ENCODE results near the gene FAM163B. TPM values are rescaled to one million over a fixed set of nuclear protein-coding genes. Genes with fewer than 3 reads are reported as not detected.

The FAM163B gene
- total and polyA plus RNA-seq, 2 donors (not counting 1 experiment from before 2014, with no cell fraction given): not detected

DNA sequence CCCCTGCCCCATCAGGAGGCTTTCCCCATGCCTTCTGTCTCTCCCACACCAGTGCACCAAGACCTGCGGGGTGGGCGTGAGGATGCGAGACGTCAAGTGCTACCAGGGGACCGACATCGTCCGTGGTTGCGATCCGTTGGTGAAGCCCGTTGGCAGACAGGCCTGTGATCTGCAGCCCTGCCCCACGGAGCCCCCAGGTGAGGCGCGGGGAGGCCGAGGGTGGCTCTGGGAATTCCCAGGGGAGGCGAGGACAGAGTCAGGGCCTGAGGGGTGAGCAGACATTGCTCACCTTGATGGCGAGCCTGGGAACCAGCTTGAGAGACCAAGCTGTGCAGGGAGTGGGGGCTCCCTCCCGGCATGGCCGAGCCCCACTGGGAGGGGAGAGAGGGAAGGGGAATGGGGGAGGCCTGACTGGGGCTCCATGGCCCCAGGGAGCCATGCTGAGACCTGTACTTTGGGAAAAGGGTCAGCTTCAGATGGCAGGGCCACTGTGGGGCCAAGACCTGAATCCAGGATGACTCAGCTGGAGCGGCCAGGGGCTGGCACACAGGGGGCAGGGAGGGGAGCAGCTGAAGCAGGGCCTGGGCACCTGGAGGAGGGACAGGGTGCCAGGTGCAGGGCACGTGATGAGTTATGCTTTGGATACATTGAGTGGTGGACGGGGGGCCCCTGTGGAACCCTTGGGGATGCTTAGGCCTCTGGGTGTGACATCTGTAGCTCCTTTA, 35.2 kb downstream of the FAM163B start:
- TF ChIP-seq EZH2 (IDR thresholded peaks at IDR 0.05; ENCODE audit: borderline replicate concordance, insufficient read depth, low read depth, low read length, poor library complexity, severe bottlenecking) (no peak), CTCF (IDR thresholded peaks at IDR 0.05) (no peak)
- H3K4me3 ChIP-seq (ENCODE audit: control extremely low read depth in 1 of 5, extremely low read depth in 1 of 5, insufficient read depth in 1 of 5, low read depth in 2 of 5, low read length in 4 of 5): no peak overlapping the region
- ATAC-seq (ENCODE audit: low read depth) (no peak), DNase-seq (no peak)
- no peak overlapping the region for H2AFZ ChIP-seq (ENCODE audit: insufficient read depth, low read depth, low read length, poor library complexity, severe bottlenecking)
- no peaks in the 10 kb centered on the region for H3K79me2 ChIP-seq (ENCODE audit: control insufficient read depth, insufficient read depth, low read length)
- H3K27me3 Mint-ChIP-seq: peaks cover 36% of the 10 kb centered on the region
- H3K9ac ChIP-seq (ENCODE audit: low read length): no peak overlapping the region
- peaks cover 11% of the 10 kb centered on the region for H3K4me1 Mint-ChIP-seq
- no peak overlapping the region for H3K4me2 ChIP-seq (replicated peaks; ENCODE audit: low read depth, low read length, poor library complexity, severe bottlenecking)
- H3K4me1 ChIP-seq (ENCODE audit: control insufficient read depth in 2 of 2, insufficient read depth in 2 of 2, low read length in 2 of 2): peaks cover 8 to 14% of the 10 kb centered on the region in 2 donors
- ChIA-PET POLR2A (no interaction called here), CTCF (no interaction called here)
- no peaks in the 10 kb centered on the region for H3K9me3 Mint-ChIP-seq (ENCODE audit: insufficient read depth)
- H3K27me3 ChIP-seq (replicated peaks in 1 of 4; ENCODE audit: control extremely low read depth in 1 of 4, control insufficient read depth in 3 of 4, insufficient read depth in 4 of 4, low read length in 3 of 4): peaks cover 0 to 41% (median 5%) of the 10 kb centered on the region in 4 experiments
- H4K20me1 ChIP-seq (ENCODE audit: control insufficient read depth, insufficient read depth, low read length, poor library complexity, severe bottlenecking): no peaks in the 10 kb centered on the region
- no peaks in the 10 kb centered on the region for H3K36me3 ChIP-seq (replicated peaks in 1 of 2; ENCODE audit: control extremely low read depth in 1 of 2, control insufficient read depth in 1 of 2, extremely low read depth in 1 of 2, insufficient read depth in 2 of 2, low read length in 1 of 2)
- no peak overlapping the region for H3K27ac ChIP-seq (ENCODE audit: low read length in 2 of 2)
- no peak overlapping the region for H3K27ac Mint-ChIP-seq
- WGBS (ENCODE audit: insufficient coverage): 90% methylated on average over 19 of the region's 21 CpGs
- peaks cover 0 to 2% (median 0%) of the 10 kb centered on the region in 3 donors for H3K9me3 ChIP-seq (ENCODE audit: control extremely low read depth in 1 of 3, control insufficient read depth in 2 of 3, insufficient read depth in 1 of 3, low read length in 2 of 3)
- H3K4me3 Mint-ChIP-seq: no peak overlapping the region
- intact Hi-C loops (cut with micrococcal nuclease): no loop called here

DNA sequence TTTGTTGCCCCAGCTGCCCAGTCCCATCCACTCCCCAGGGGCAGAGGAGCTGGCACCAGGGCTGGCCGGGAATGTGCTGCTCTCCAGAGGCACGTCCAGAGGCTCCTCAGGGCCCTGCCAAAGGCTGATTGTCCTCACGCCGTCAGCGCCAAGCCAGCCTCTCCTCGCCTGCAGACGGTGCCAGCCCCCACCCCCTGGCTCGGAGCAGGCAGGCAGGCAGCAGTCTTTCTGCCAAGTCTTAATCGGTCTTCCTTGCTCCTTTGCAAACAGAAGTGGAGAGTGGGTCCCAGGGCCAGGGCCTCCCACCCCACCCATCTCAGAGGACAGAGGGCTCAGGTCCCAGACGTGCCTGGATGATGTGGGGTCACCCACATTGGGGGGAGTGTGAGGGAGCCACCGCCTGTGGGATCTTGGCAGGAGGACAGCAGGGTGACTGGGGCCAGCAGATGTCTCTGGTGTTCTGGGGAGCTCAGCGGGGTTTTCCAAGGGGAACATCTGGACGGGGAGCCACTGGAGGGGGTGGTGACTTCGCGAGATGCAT, 36.3 kb downstream of the FAM163B start:
- Histone ChIP-seq H3K4me1 (ENCODE audit: control insufficient read depth in 2 of 2, insufficient read depth in 2 of 2, low read length in 2 of 2) (peaks cover 5 to 7% of the 10 kb centered on the region in 2 donors), H2AFZ (ENCODE audit: insufficient read depth, low read depth, low read length, poor library complexity, severe bottlenecking) (no peak overlapping the region), H3K27ac (ENCODE audit: low read length in 2 of 2) (no peak overlapping the region), H4K20me1 (ENCODE audit: control insufficient read depth, insufficient read depth, low read length, poor library complexity, severe bottlenecking) (no peaks in the 10 kb centered on the region), H3K4me2 (replicated peaks; ENCODE audit: low read depth, low read length, poor library complexity, severe bottlenecking) (no peak overlapping the region), H3K27me3 (replicated peaks in 1 of 4; ENCODE audit: control extremely low read depth in 1 of 4, control insufficient read depth in 3 of 4, insufficient read depth in 4 of 4, low read length in 3 of 4) (peaks cover 0 to 30% (median 2%) of the 10 kb centered on the region in 4 experiments), H3K4me3 (ENCODE audit: control extremely low read depth in 1 of 5, extremely low read depth in 1 of 5, insufficient read depth in 1 of 5, low read depth in 2 of 5, low read length in 4 of 5) (no peak overlapping the region), H3K9ac (ENCODE audit: low read length) (no peak overlapping the region), H3K36me3 (replicated peaks in 1 of 2; ENCODE audit: control extremely low read depth in 1 of 2, control insufficient read depth in 1 of 2, extremely low read depth in 1 of 2, insufficient read depth in 2 of 2, low read length in 1 of 2) (no peaks in the 10 kb centered on the region), H3K9me3 (ENCODE audit: control extremely low read depth in 1 of 3, control insufficient read depth in 2 of 3, insufficient read depth in 1 of 3, low read length in 2 of 3) (no peaks in the 10 kb centered on the region), H3K79me2 (ENCODE audit: control insufficient read depth, insufficient read depth, low read length) (no peaks in the 10 kb centered on the region)
- TF ChIP-seq CTCF (IDR thresholded peaks at IDR 0.05): no peak
- TF ChIP-seq EZH2 (IDR thresholded peaks at IDR 0.05; ENCODE audit: borderline replicate concordance, insufficient read depth, low read depth, low read length, poor library complexity, severe bottlenecking): no peak
- no peak overlapping the region for H3K4me3 Mint-ChIP-seq
- POLR2A ChIA-PET: no interaction called here
- 92% methylated on average over 11 of the region's 15 CpGs for WGBS (ENCODE audit: insufficient coverage)
- H3K27ac Mint-ChIP-seq: no peak overlapping the region
- no peaks in the 10 kb centered on the region for H3K9me3 Mint-ChIP-seq (ENCODE audit: insufficient read depth)
- H3K4me1 Mint-ChIP-seq: peaks cover 7% of the 10 kb centered on the region
- CTCF ChIA-PET: no interaction called here
- H3K27me3 Mint-ChIP-seq: peaks cover 34% of the 10 kb centered on the region
- intact Hi-C loops (cut with micrococcal nuclease): no loop called here
- ATAC-seq (ENCODE audit: low read depth) (no peak), DNase-seq (no peak)
